Endometrium (tissue), 2 donors: ENCODE measurements around the gene CENPK.
"Not testable (repeated sequence)": the region's sequence is repeated elsewhere in the genome, so short reads cannot be mapped to it uniquely, and the experiment has no call there.

Experiments
- FAIRE-seq: peaks from 2 replicates; lab custom pipeline; 2012; peaks lifted over from hg19 to GRCh38; lab: Jason Lieb, UNC
- donor health status: control.
- donor health status: control.

Gene CENPK

GRCh38 chr5:65506961-65507360 lies 56.0 kb downstream of the CENPK start:
- no peak for FAIRE-seq

GRCh38 chr5:65489119-65489518 lies 73.8 kb downstream of the CENPK start:
- FAIRE-seq: no peak

- FAIRE-seq: not testable (repeated sequence)
Measured at GRCh38 chr5:65488038-65488687, 74.8 kb downstream of the CENPK start.

GRCh38 chr5:65486803-65487202 lies 76.2 kb downstream of the CENPK start:
- not testable (repeated sequence) for FAIRE-seq

GRCh38 chr5:65485405-65485804 lies 77.6 kb downstream of the CENPK start:
- no peak for FAIRE-seq

GRCh38 chr5:65483546-65484346 lies 79.2 kb downstream of the CENPK start:
- FAIRE-seq: peak; percentile 92

GRCh38 chr5:65482736-65483545 lies 80.0 kb downstream of the CENPK start:
- no peak for FAIRE-seq

- FAIRE-seq: no peak
Measured at GRCh38 chr5:65482296-65482735, 80.7 kb downstream of the CENPK start.

GRCh38 chr5:65481635-65482295 lies 81.2 kb downstream of the CENPK start, which contains the start of gene ADAMTS6:
Gene ADAMTS6 (minus strand): TSS chr5:65481920. CDS start chr5:65473673, 8,247 bp downstream.
- FAIRE-seq: peak; percentile 92

GRCh38 chr5:65481171-65481581 lies 81.8 kb downstream of the CENPK start:
- FAIRE-seq: peak; percentile 73

- FAIRE-seq: no peak
Measured at GRCh38 chr5:65480306-65480865, 82.6 kb downstream of the CENPK start.

- FAIRE-seq: no peak
Measured at GRCh38 chr5:65479527-65479926, 83.4 kb downstream of the CENPK start.

- FAIRE-seq: no peak
Measured at GRCh38 chr5:65478336-65478735, 84.6 kb downstream of the CENPK start.

- FAIRE-seq: no peak
Measured at GRCh38 chr5:65475895-65476294, 87.1 kb downstream of the CENPK start.

- FAIRE-seq: no peak
Measured at GRCh38 chr5:65475336-65475735, 87.6 kb downstream of the CENPK start.

- FAIRE-seq: no peak
Measured at GRCh38 chr5:65474130-65474711, 88.7 kb downstream of the CENPK start.

- no peak for FAIRE-seq
Measured at GRCh38 chr5:65468633-65469032, 94.3 kb downstream of the CENPK start.
